ENCODE data around the gene ATRX. TPM values are rescaled to one million over a fixed set of nuclear protein-coding genes. Genes with fewer than 3 reads are reported as not detected.

The ATRX gene
- total RNA-seq, 1 experiment from 2014 or later: 64.0 TPM

DNA sequence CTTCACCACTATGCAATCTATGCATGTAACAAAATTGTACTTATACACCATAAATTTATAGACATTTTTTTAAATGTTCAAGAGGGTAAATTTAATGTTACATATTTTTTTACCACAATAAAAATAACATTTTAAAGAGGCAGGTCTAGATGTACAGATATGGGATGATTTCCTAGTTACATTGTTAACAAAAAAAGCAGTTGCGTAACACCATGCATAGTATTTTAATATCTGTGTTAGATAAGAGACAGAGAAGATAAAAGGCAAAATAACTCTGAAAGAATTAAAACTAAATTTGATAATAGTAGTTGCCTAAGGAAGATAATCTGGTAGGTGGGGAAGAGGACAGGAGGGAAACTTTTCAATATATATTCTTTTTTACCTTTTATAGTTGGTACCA is 9.1 kb upstream of the ATRX start:
- Histone ChIP-seq H3K79me2 (ENCODE audit: low read length) (no peaks in the 10 kb centered on the region), H3K4me3 (ENCODE audit: low read length) (no peak overlapping the region), H3K4me2 (ENCODE audit: low read length) (no peak overlapping the region), H3K4me1 (ENCODE audit: insufficient read depth, low read length) (no peaks in the 10 kb centered on the region), H3K27me3 (ENCODE audit: low read length) (no peaks in the 10 kb centered on the region), H3K9me2 (replicated peaks; ENCODE audit: low read length) (no peaks in the 10 kb centered on the region), H4K20me1 (ENCODE audit: low read length) (no peaks in the 10 kb centered on the region), H3K9ac (ENCODE audit: low read length) (no peak overlapping the region), H3K27ac (ENCODE audit: low read length) (no peak overlapping the region), H3F3A (ENCODE audit: low read length, unreplicated experiment) (no peaks in the 10 kb centered on the region), H3K9me3 (ENCODE audit: low read length) (no peaks in the 10 kb centered on the region), H3K36me3 (ENCODE audit: low read depth, low read length) (no peaks in the 10 kb centered on the region), H2AFZ (ENCODE audit: low read length) (no peak overlapping the region)
- ATAC-seq (no peak), DNase-seq (no peak)
- TF ChIP-seq EZH2phosphoT487 (IDR thresholded peaks at IDR 0.05; ENCODE audit: borderline replicate concordance, low read length): no peak
- TF ChIP-seq, protein P1, sequence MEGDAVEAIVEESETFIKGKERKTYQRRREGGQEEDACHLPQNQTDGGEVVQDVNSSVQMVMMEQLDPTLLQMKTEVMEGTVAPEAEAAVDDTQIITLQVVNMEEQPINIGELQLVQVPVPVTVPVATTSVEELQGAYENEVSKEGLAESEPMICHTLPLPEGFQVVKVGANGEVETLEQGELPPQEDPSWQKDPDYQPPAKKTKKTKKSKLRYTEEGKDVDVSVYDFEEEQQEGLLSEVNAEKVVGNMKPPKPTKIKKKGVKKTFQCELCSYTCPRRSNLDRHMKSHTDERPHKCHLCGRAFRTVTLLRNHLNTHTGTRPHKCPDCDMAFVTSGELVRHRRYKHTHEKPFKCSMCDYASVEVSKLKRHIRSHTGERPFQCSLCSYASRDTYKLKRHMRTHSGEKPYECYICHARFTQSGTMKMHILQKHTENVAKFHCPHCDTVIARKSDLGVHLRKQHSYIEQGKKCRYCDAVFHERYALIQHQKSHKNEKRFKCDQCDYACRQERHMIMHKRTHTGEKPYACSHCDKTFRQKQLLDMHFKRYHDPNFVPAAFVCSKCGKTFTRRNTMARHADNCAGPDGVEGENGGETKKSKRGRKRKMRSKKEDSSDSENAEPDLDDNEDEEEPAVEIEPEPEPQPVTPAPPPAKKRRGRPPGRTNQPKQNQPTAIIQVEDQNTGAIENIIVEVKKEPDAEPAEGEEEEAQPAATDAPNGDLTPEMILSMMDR (conservative IDR thresholded peaks at IDR 0.05; ENCODE audit: low read depth, low read length): no peak
- no peak for TF ChIP-seq EZH2 (IDR thresholded peaks at IDR 0.05; ENCODE audit: low read length, unreplicated experiment)
- CTCF ChIA-PET: no interaction called here
- intact Hi-C loops (cut with micrococcal nuclease): no loop called here
- POLR2A ChIA-PET (ENCODE audit: unreplicated experiment): no interaction called here
- no TSS peak for BruUV-seq (replicated peaks)

GRCh38 chrX:77793946-77794345 is 7.9 kb upstream of the ATRX start:
- ChIA-PET CTCF (no interaction called here), POLR2A (ENCODE audit: unreplicated experiment) (no interaction called here)
- H2AFZ ChIP-seq (ENCODE audit: low read length): no peak overlapping the region
- no peaks in the 10 kb centered on the region for H3K27me3 ChIP-seq (ENCODE audit: low read length)
- H3K4me1 ChIP-seq (ENCODE audit: insufficient read depth, low read length): no peaks in the 10 kb centered on the region
- H3K36me3 ChIP-seq (ENCODE audit: low read depth, low read length): no peaks in the 10 kb centered on the region
- DNase-seq (no peak), ATAC-seq (no peak)
- no peaks in the 10 kb centered on the region for H3F3A ChIP-seq (ENCODE audit: low read length, unreplicated experiment)
- no peaks in the 10 kb centered on the region for H4K20me1 ChIP-seq (ENCODE audit: low read length)
- H3K4me2 ChIP-seq (ENCODE audit: low read length): no peak overlapping the region
- no peaks in the 10 kb centered on the region for H3K79me2 ChIP-seq (ENCODE audit: low read length)
- no peak overlapping the region for H3K9ac ChIP-seq (ENCODE audit: low read length)
- H3K9me3 ChIP-seq (ENCODE audit: low read length): no peaks in the 10 kb centered on the region
- no peak for TF ChIP-seq EZH2 (IDR thresholded peaks at IDR 0.05; ENCODE audit: low read length, unreplicated experiment)
- TF ChIP-seq, protein P1 (conservative IDR thresholded peaks at IDR 0.05; ENCODE audit: low read depth, low read length): no peak
- H3K9me2 ChIP-seq (replicated peaks; ENCODE audit: low read length): no peaks in the 10 kb centered on the region
- no peak overlapping the region for H3K4me3 ChIP-seq (ENCODE audit: low read length)
- intact Hi-C loops (cut with micrococcal nuclease): no loop called here
- no TSS peak for BruUV-seq (replicated peaks)
- no peak overlapping the region for H3K27ac ChIP-seq (ENCODE audit: low read length)

DNA sequence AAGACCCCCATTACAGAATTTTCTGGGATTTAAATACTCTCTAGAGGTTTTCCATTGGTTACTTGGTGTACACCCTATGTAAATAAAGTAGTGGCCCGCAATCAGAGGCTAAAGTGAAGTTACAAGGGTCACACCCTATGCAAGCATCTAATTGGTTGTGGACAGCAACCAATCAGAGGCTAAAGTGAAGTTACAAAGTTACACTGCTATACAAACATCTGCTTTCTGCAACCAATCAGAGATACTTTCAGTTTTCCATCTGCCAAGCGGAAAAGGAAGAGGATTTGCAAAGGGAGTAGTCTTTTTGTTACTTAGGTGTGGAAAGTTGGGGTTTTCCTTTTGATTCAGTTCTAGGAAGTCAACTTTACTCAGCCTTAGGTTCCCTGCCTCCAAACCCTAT is 2.0 kb upstream of the ATRX start:
- no peaks in the 10 kb centered on the region for H3K27me3 ChIP-seq (ENCODE audit: low read length)
- H3F3A ChIP-seq (ENCODE audit: low read length, unreplicated experiment): no peaks in the 10 kb centered on the region
- no peaks in the 10 kb centered on the region for H3K36me3 ChIP-seq (ENCODE audit: low read depth, low read length)
- no TSS peak for BruUV-seq (replicated peaks)
- intact Hi-C loops (cut with micrococcal nuclease): loop anchor here (5.0 to 10.0 kb wide), 2 partner anchors 109 to 113 kb away; partner anchors contain the start of genes COX7B and MAGT1
- DNase-seq: no peak
- H3K4me1 ChIP-seq (ENCODE audit: insufficient read depth, low read length): peaks cover 18% of the 10 kb centered on the region
- peaks cover 39% of the 10 kb centered on the region for H3K79me2 ChIP-seq (ENCODE audit: low read length)
- no peaks in the 10 kb centered on the region for H3K9me2 ChIP-seq (replicated peaks; ENCODE audit: low read length)
- ChIA-PET POLR2A (ENCODE audit: unreplicated experiment) (interaction anchor here (0.6 kb wide), 1 partner anchor 111 kb away, joined by 4 read pairs; the partner anchor contains the start of gene COX7B), CTCF (no interaction called here)
- H3K27ac ChIP-seq (ENCODE audit: low read length): no peak overlapping the region
- TF ChIP-seq EZH2 (IDR thresholded peaks at IDR 0.05; ENCODE audit: low read length, unreplicated experiment) (no peak), EZH2phosphoT487 (IDR thresholded peaks at IDR 0.05; ENCODE audit: borderline replicate concordance, low read length) (no peak)
- TF ChIP-seq, protein P1 (conservative IDR thresholded peaks at IDR 0.05; ENCODE audit: low read depth, low read length): no peak
- no peaks in the 10 kb centered on the region for H3K9me3 ChIP-seq (ENCODE audit: low read length)
- H4K20me1 ChIP-seq (ENCODE audit: low read length): peaks cover 22% of the 10 kb centered on the region
- H2AFZ ChIP-seq (ENCODE audit: low read length): peak overlapping the region; percentile 55; the same call in 1 of the 2 replicates
- no peak overlapping the region for H3K4me3 ChIP-seq (ENCODE audit: low read length)
- H3K4me2 ChIP-seq (ENCODE audit: low read length): peak overlapping the region; percentile 53
- no peak for ATAC-seq
- H3K9ac ChIP-seq (ENCODE audit: low read length): no peak overlapping the region

Measured in PC-3 (cell line).